ENCODE data around the gene AICDA. TPM values are rescaled to one million over a fixed set of nuclear protein-coding genes. Genes with fewer than 3 reads are reported as not detected.
"Not testable (repeated sequence)": the region's sequence is repeated elsewhere in the genome, so short reads cannot be mapped to it uniquely, and the experiment has no call there.

The AICDA gene
- total RNA-seq, 6 donors from 2014 or later = 0.74 to 1.3 TPM; not detected in 4

DNA sequence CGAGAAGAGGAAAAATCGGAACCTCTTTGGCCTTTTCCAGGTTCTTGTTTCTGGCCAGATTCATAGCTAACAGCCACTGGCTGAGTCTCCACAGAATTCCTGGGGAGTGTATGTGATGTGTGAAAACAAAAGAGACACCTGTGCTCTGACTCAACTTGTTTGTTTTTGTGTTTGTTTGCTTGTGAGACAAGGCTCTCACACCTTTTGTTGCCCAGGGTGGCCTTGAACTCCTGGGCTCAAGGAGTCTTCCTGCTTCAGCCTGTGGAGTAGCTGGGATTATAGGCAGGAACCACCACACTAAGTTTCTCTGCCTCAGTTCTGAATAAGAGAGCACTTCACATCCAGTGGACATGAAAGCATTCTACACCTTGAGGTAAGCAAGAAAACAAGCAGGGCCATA is 27.3 kb upstream of the AICDA start:
- Histone ChIP-seq H3K9me3 (no peaks in the 10 kb centered on the region), H3K27me3 (no peaks in the 10 kb centered on the region), H3K4me1 (no peaks in the 10 kb centered on the region), H3K36me3 (no peaks in the 10 kb centered on the region), H3K27ac (no peak overlapping the region), H3K4me3 (no peak overlapping the region)
- ATAC-seq (ENCODE audit: low FRiP score in 2 of 2) (no peak), DNase-seq (no peak)
- TF ChIP-seq POLR2A (IDR thresholded peaks at IDR 0.05) (no peak), POLR2AphosphoS5 (IDR thresholded peaks at IDR 0.05) (no peak), EP300 (IDR thresholded peaks at IDR 0.05) (no peak), CTCF (IDR thresholded peaks at IDR 0.05) (no peak)
- 88 to 90% methylated on average over 2 of the region's 2 CpGs for WGBS, 2 donors

- no peak overlapping the region for H3K27ac ChIP-seq
- no peak overlapping the region for H3K4me3 ChIP-seq
- TF ChIP-seq POLR2AphosphoS5 (IDR thresholded peaks at IDR 0.05) = no peak
- no peak for TF ChIP-seq CTCF (IDR thresholded peaks at IDR 0.05)
- no peak for TF ChIP-seq EP300 (IDR thresholded peaks at IDR 0.05)
- no peak for TF ChIP-seq POLR2A (IDR thresholded peaks at IDR 0.05)
- no peaks in the 10 kb centered on the region for H3K9me3 ChIP-seq
- H3K4me1 ChIP-seq = no peaks in the 10 kb centered on the region
- no peaks in the 10 kb centered on the region for H3K36me3 ChIP-seq
- no peaks in the 10 kb centered on the region for H3K27me3 ChIP-seq
- DNase-seq (no peak), ATAC-seq (ENCODE audit: low FRiP score in 2 of 2) (no peak)
- 84 to 91% methylated on average over 4 of the region's 4 CpGs for WGBS, 2 donors
These were observed 26.3 kb upstream of the AICDA start for GRCh38 chr12:8638951-8639350.

DNA sequence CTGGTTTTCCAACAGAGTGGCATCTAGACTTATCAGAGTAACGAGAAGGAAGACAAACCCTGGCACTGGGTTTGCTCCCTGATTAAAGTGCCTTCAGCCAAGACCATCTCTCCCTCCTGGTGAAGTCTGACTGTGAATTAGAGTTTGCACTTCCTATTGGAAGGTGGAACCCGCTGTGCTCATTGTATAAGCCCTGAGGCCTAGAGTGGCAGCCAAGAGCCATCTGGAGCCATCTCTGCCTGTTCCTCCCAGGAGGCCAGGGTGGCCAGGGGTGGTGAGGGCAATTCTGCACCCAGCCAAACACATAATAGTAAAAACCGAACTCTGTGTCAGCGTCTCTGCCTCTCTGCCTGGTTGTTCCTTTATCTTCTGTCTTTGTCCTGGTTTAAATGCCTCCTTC is 25.0 kb upstream of the AICDA start:
- TF ChIP-seq POLR2A (IDR thresholded peaks at IDR 0.05) = no peak
- TF ChIP-seq CTCF (IDR thresholded peaks at IDR 0.05) = no peak
- H3K36me3 ChIP-seq = no peaks in the 10 kb centered on the region
- DNase-seq (no peak), ATAC-seq (ENCODE audit: low FRiP score in 2 of 2) (no peak)
- no peak overlapping the region for H3K4me3 ChIP-seq
- WGBS, 2 donors = 89 to 95% methylated on average over 4 of the region's 4 CpGs
- no peak overlapping the region for H3K27ac ChIP-seq
- H3K9me3 ChIP-seq = no peaks in the 10 kb centered on the region
- H3K4me1 ChIP-seq = no peaks in the 10 kb centered on the region
- H3K27me3 ChIP-seq = no peaks in the 10 kb centered on the region

DNA sequence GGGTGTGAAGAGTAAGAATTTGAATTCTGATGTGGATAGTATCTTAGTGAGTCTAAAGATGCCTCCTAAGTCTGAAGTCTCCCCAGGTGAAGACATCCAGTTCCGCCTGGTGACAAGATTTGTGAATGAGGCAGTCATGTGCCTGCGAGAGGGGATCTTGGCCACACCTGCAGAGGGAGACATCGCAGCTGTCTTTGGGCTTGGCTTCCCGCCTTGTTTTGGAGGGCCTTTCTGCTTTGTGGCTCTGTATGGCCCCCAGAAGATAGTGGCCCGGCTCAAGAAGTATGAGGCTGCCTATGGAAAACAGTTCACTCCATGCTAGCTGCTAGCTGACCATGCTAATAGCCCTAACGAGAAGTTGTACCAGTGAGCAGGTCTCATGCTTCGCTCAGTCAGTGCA is 24.6 kb upstream of the AICDA start:
- H3K36me3 ChIP-seq = no peaks in the 10 kb centered on the region
- ATAC-seq (ENCODE audit: low FRiP score in 2 of 2) = no peak
- H3K4me1 ChIP-seq = no peaks in the 10 kb centered on the region
- TF ChIP-seq CTCF (IDR thresholded peaks at IDR 0.05) (no peak), POLR2A (IDR thresholded peaks at IDR 0.05) (no peak), EP300 (IDR thresholded peaks at IDR 0.05) (no peak), POLR2AphosphoS5 (IDR thresholded peaks at IDR 0.05) (no peak)
- WGBS, 2 donors = 91 to 100% methylated on average over 1 to 7 of the region's 7 CpGs
- DNase-seq = no peak
- no peak overlapping the region for H3K4me3 ChIP-seq
- no peaks in the 10 kb centered on the region for H3K27me3 ChIP-seq
- H3K9me3 ChIP-seq = no peaks in the 10 kb centered on the region
- H3K27ac ChIP-seq = no peak overlapping the region

DNA sequence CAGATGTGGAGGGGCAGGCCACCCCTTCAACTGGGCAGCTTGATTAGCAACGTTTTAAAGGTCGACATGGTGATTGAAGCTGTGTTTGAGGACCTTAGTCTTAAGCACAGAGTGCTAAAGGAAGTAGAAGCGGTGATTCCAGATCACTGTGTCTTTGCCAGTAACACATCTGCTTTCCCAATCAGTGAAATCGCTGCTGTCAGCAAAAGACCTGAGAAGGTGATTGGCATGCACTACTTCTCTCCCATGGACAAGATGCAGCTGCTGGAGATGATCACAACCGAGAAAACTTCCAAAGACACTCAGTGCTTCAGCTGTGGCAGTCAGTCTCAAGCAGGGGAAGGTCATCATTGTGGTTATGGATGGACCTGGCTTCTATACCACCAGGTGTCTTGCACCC is 23.9 kb upstream of the AICDA start:
- WGBS, 2 donors = 59 to 64% methylated on average over 5 of the region's 5 CpGs
- no peak for DNase-seq
- Histone ChIP-seq H3K27ac (no peak overlapping the region), H3K36me3 (no peaks in the 10 kb centered on the region), H3K4me1 (no peaks in the 10 kb centered on the region), H3K27me3 (no peaks in the 10 kb centered on the region), H3K4me3 (no peak overlapping the region), H3K9me3 (no peaks in the 10 kb centered on the region)
- no peak for TF ChIP-seq POLR2AphosphoS5 (IDR thresholded peaks at IDR 0.05)
- TF ChIP-seq POLR2A (IDR thresholded peaks at IDR 0.05) = no peak
- TF ChIP-seq EP300 (IDR thresholded peaks at IDR 0.05) = no peak
- no peak for TF ChIP-seq CTCF (IDR thresholded peaks at IDR 0.05)
- no peak for ATAC-seq (ENCODE audit: low FRiP score in 2 of 2)

DNA sequence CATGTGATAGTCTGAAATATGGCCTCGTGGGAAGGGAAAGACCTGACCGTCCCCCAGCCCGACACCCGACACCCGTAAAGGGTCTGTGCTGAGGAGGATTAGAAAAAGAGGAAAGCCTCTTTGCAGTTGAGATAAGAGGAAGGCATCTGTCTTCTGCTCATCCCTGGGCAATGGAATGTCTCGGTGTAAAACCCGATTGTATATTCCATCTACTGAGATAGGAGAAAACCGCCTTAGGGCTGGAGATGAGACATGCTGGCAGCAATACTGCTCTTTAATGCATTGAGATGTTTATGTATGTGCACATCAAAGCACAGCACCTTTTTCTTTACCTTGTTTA is 23.3 kb upstream of the AICDA start:
- DNase-seq; H3K4me3 ChIP-seq; ATAC-seq (ENCODE audit: low FRiP score in 2 of 2); H3K36me3 ChIP-seq; H3K27ac ChIP-seq; H3K27me3 ChIP-seq; H3K4me1 ChIP-seq; H3K9me3 ChIP-seq: not testable (repeated sequence)
- whole genome bisulfite sequencing, 2 donors = 48 to 57% methylated on average over 8 of the region's 8 CpGs

- WGBS, 2 donors = 62 to 65% methylated on average over 9 of the region's 9 CpGs
- not testable (repeated sequence) for H3K36me3 ChIP-seq; ATAC-seq (ENCODE audit: low FRiP score in 2 of 2); DNase-seq; H3K9me3 ChIP-seq; H3K27ac ChIP-seq; H3K4me1 ChIP-seq; H3K27me3 ChIP-seq; H3K4me3 ChIP-seq
These were observed 22.8 kb upstream of the AICDA start for GRCh38 chr12:8635342-8636006.
